Left cardiac atrium (tissue), 4 donors: ENCODE data around the gene EGR1. TPM values are rescaled to one million over a fixed set of nuclear protein-coding genes. Genes with fewer than 3 reads are reported as not detected.
"Not testable (repeated sequence)": the region's sequence is repeated elsewhere in the genome, so short reads cannot be mapped to it uniquely, and the experiment has no call there.

ENCODE experiments used
- ATAC-seq, 2 donors: fragments of 200-7000 bp; cut with Tn5 transposase; one replicate each; pipeline ENCODE4 v1.9.1; 2020; ENCODE audit warnings: mild to moderate bottlenecking in 2 of 2, moderate library complexity in 2 of 2
- DNase-seq: peaks from one replicate; pipeline ENCODE4 v3.0.0-alpha.2; 2020
- intact Hi-C, 2 donors: fragments of 100-400 bp; cut with DNase I; formaldehyde crosslinking; loops; one replicate each; pipeline versions ENCODE4 v1.14.1 to v1.15.1; 2022 to 2023
- total RNA-seq, 2 donors: library from RNA; stranded (reverse); fragmentation: NEBNext Ultra II Directional; extraction: Animal tissue kit (Norgen Biotek cat#: 25700); gene quantifications; one replicate each; pipeline ENCODE4 v1.2.1, GENCODE V29; 2021
- donor health status: DM: no; HTN: yes; CAD: no.
- donor health status: DM: no; HTN: yes; CAD: no; lungs with severe emphysema.
- donor health status: DM: yes; HTN: yes; CAD: no.
- donor health status: Dilated cardiomyopathy.

The EGR1 gene
- total RNA-seq, 2 donors from 2014 or later = 29.1 to 71.9 TPM

GRCh38 chr5:138466900-138467710 lies 1.8 kb downstream of the EGR1 start:
- peak; percentile 45 for DNase-seq
- intact Hi-C loops = no loop called here
- ATAC-seq = no peak

GRCh38 chr5:138467711-138468132 lies 2.4 kb downstream of the EGR1 start:
- DNase-seq = no peak
- intact Hi-C loops = no loop called here
- ATAC-seq = no peak

- no peak for ATAC-seq
- intact Hi-C loops = no loop called here
- DNase-seq = no peak
Observed at GRCh38 chr5:138468133-138468965, 3.1 kb downstream of the EGR1 start.

GRCh38 chr5:138468966-138469539 lies 3.8 kb downstream of the EGR1 start:
- intact Hi-C loops = no loop called here
- no peak for DNase-seq
- no peak for ATAC-seq

- intact Hi-C loops = no loop called here
- ATAC-seq (peak in 1 of 2 donors; percentile 36), DNase-seq (peak; percentile 71)
Observed at GRCh38 chr5:138469540-138470321, 4.5 kb downstream of the EGR1 start.

- peak in 1 of 2 donors; percentile 33 for ATAC-seq
- DNase-seq = no peak
- intact Hi-C loops = no loop called here
Observed at GRCh38 chr5:138470322-138471051, 5.2 kb downstream of the EGR1 start.

- ATAC-seq = no peak
- DNase-seq = no peak
- intact Hi-C loops = no loop called here
Observed at GRCh38 chr5:138471052-138471361, 5.7 kb downstream of the EGR1 start.

GRCh38 chr5:138472353-138472752 lies 7.1 kb downstream of the EGR1 start:
- ATAC-seq (no peak), DNase-seq (no peak)
- intact Hi-C loops = no loop called here

GRCh38 chr5:138473151-138473550 lies 7.9 kb downstream of the EGR1 start:
- intact Hi-C loops, ATAC-seq, DNase-seq: not testable (repeated sequence)

GRCh38 chr5:138476918-138477317 lies 11.6 kb downstream of the EGR1 start:
- intact Hi-C loops = no loop called here
- ATAC-seq (no peak), DNase-seq (no peak)

GRCh38 chr5:138482638-138483037 lies 17.4 kb downstream of the EGR1 start:
- intact Hi-C loops = no loop called here
- no peak for DNase-seq
- no peak for ATAC-seq

- intact Hi-C loops = no loop called here
- ATAC-seq = no peak
- no peak for DNase-seq
Observed at GRCh38 chr5:138488481-138488945, 23.2 kb downstream of the EGR1 start.

- DNase-seq = no peak
- ATAC-seq = no peak
- intact Hi-C loops = no loop called here
Observed at GRCh38 chr5:138489683-138490061, 24.4 kb downstream of the EGR1 start.

- intact Hi-C loops = no loop called here
- DNase-seq (no peak), ATAC-seq (no peak)
Observed at GRCh38 chr5:138490648-138491283, 25.5 kb downstream of the EGR1 start.

GRCh38 chr5:138491284-138491648 lies 26.0 kb downstream of the EGR1 start:
- intact Hi-C loops = no loop called here
- ATAC-seq = no peak
- no peak for DNase-seq

- intact Hi-C loops = no loop called here
- peak; percentile 98 to 99 for ATAC-seq
- DNase-seq = peak; percentile 94
Observed at GRCh38 chr5:138491669-138492559, 26.6 kb downstream of the EGR1 start.

GRCh38 chr5:138492560-138493045 lies 27.3 kb downstream of the EGR1 start:
- intact Hi-C loops = no loop called here
- no peak for DNase-seq
- no peak for ATAC-seq
